GM12873 (cell line): ENCODE results near the gene GORASP1.

Experiments
- CTCF ChIP-seq: IDR thresholded peaks from 2 replicates; pipeline ENCODE4 v1.5.1; 2012; ENCODE audit warnings: low read depth, mild to moderate bottlenecking, moderate library complexity, low read length, control low read depth; ENCODE audit not compliant: insufficient read depth; ENCODE audit errors: missing control alignments

The GORASP1 gene

GRCh38 chr3:39134305-39134704 lies 26.9 kb upstream of the GORASP1 start:
- TF ChIP-seq CTCF: no peak

- TF ChIP-seq CTCF: no peak
These were observed 26.4 kb upstream of the GORASP1 start for GRCh38 chr3:39133822-39134221.

GRCh38 chr3:39133093-39133490 lies 25.7 kb upstream of the GORASP1 start:
- TF ChIP-seq CTCF: no peak

GRCh38 chr3:39132096-39133092 lies 25.0 kb upstream of the GORASP1 start:
- TF ChIP-seq CTCF: no peak

- TF ChIP-seq CTCF: no peak
These were observed 23.4 kb upstream of the GORASP1 start for GRCh38 chr3:39130693-39131265.

- no peak for TF ChIP-seq CTCF
These were observed 22.6 kb upstream of the GORASP1 start for GRCh38 chr3:39130026-39130425.

GRCh38 chr3:39128951-39129350 lies 21.5 kb upstream of the GORASP1 start:
- TF ChIP-seq CTCF: no peak
